Activated T-cell treated with anti-CD3 and anti-CD28 coated beads, Interleukin-2, amount 50 U/mL, for 4 hours (primary cell): Measurements from ENCODE around the gene SORCS2. TPM values are rescaled to one million over a fixed set of nuclear protein-coding genes. Genes with fewer than 3 reads are reported as not detected.
A peak's percentile ranks its signal among the peaks of the same experiment; 100 is the strongest.

Experiments used
- ATAC-seq, 2 donors: fragments of 200-7000 bp; cut with Tn5 transposase; one replicate each; pipeline ENCODE4 v1.10.0; 2021
- DNase-seq: peaks from one replicate; pipeline ENCODE4 v3.0.0-alpha.2; 2020
- H3K27me3 Mint-ChIP-seq: one replicate; pipeline ENCODE4 v1.8.0; 2021; ENCODE audit warnings: low read depth, mixed read lengths
- H3K36me3 Mint-ChIP-seq: one replicate; pipeline ENCODE4 v1.8.0; 2022; ENCODE audit warnings: mixed read lengths; ENCODE audit not compliant: insufficient read depth
- H3K4me1 Mint-ChIP-seq: one replicate; pipeline ENCODE4 v1.8.0; 2021; ENCODE audit warnings: low read depth, mixed read lengths
- H3K4me3 Mint-ChIP-seq: one replicate; pipeline ENCODE4 v1.8.0; 2021; ENCODE audit warnings: mild to moderate bottlenecking, moderate library complexity, mixed read lengths
- H3K9me3 Mint-ChIP-seq: one replicate; pipeline ENCODE4 v1.8.0; 2021; ENCODE audit warnings: mixed read lengths
- total RNA-seq, 3 donors: library from RNA; stranded (reverse); gene quantifications; one replicate each; pipeline ENCODE4 v1.2.1, GENCODE V29; 2021

The SORCS2 gene
- under 1 TPM in 2 of 3 donors, not detected in 1; 0.18 to 0.43 TPM for total RNA-seq

GRCh38 chr4:7192252-7193029 lies at the start of gene SORCS2:
Gene SORCS2 (plus strand): TSS chr4:7192538.
- Mint-ChIP-seq H3K27me3 (peaks cover 64% of the 10 kb centered on the region), H3K4me1 (peaks cover 1% of the 10 kb centered on the region), H3K4me3 (peak within 1 kb of the TSS; percentile 47), H3K36me3 (no peaks in the 10 kb centered on the region), H3K9me3 (no peaks in the 10 kb centered on the region)
- ATAC-seq (peak; percentile 83 to 85), DNase-seq (peak; percentile 26)

DNA sequence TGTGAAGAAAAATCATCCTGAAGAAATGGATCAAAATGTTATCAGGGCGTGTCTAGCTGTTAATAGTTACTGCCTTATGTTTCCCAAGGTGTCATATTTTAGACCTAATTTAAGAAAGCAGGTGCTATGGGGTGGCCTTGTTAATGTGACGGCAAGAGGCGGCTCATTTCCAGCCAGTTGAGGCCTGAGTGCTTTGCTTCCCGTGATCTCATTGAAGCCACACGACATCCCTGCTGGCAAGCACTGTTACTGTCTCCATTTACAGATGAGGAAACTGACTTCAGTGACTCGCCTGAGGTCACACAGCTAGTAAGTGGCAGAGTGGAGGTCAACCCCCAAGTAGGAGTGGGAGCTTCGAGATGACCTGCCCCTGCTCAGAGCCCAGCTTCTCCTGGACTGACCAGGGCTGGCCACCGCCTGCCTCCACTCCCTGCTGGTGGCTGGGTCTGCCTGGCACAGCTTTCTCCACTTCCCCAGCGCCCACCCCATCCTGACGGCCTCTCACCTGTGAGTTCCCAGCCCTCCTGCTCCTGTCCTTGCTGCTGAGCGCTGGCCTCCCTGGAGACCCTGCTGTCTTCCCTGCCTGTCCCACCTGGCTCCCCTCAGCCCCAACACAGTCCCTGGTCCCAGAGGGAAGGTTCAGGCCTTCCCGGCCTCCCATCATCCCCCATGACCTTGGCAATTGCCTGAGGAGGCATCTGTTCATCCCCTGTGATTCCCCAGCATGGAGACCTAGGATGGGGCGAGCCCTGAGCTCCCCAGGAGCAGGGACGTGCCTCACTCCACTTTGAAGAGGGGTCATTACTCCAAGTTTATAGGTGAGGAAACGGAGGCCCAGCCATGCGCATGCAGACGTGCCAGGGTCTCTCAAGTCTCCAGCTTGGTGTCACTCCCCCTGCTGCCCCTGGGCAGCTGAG lies 47.7 kb upstream of the SORCS2 start:
- DNase-seq (no peak), ATAC-seq (no peak)
- H3K9me3 Mint-ChIP-seq, result no peaks in the 10 kb centered on the region
- no peak overlapping the region for H3K4me3 Mint-ChIP-seq
- peaks cover 24% of the 10 kb centered on the region for H3K27me3 Mint-ChIP-seq
- H3K36me3 Mint-ChIP-seq, result no peaks in the 10 kb centered on the region
- H3K4me1 Mint-ChIP-seq, result no peaks in the 10 kb centered on the region

GRCh38 chr4:7145291-7145934 lies 46.9 kb upstream of the SORCS2 start:
- DNase-seq, result no peak
- no peak for ATAC-seq
- peaks cover 24% of the 10 kb centered on the region for H3K27me3 Mint-ChIP-seq
- no peak overlapping the region for H3K4me3 Mint-ChIP-seq
- no peaks in the 10 kb centered on the region for H3K36me3 Mint-ChIP-seq
- no peaks in the 10 kb centered on the region for H3K4me1 Mint-ChIP-seq
- H3K9me3 Mint-ChIP-seq, result no peaks in the 10 kb centered on the region

GRCh38 chr4:7146059-7146785 lies 46.1 kb upstream of the SORCS2 start:
- Mint-ChIP-seq H3K36me3 (no peaks in the 10 kb centered on the region), H3K4me3 (no peak overlapping the region), H3K9me3 (no peaks in the 10 kb centered on the region), H3K4me1 (no peaks in the 10 kb centered on the region), H3K27me3 (peaks cover 24% of the 10 kb centered on the region)
- DNase-seq, result no peak
- ATAC-seq, result no peak

DNA sequence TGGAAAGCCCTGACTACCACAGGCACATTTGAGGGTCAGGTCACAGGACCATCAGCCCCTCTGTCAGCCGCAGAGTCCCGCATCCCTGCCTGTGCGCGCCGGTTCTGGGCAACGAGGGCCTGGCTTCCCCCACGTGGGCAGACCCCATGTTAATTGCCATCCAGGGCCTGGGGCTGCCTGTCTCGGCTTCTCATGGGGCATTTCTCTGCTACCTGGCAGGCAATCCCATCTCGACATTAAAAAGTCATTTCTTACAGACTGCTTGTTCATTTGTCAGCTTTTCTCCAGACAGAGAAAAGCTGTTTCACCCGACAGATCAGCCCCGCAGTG lies 45.6 kb upstream of the SORCS2 start:
- Mint-ChIP-seq H3K4me1 (no peaks in the 10 kb centered on the region), H3K9me3 (no peaks in the 10 kb centered on the region), H3K36me3 (no peaks in the 10 kb centered on the region), H3K4me3 (no peak overlapping the region), H3K27me3 (peaks cover 24% of the 10 kb centered on the region)
- no peak for DNase-seq
- no peak for ATAC-seq

- Mint-ChIP-seq H3K4me3 (no peak overlapping the region), H3K27me3 (peaks cover 24% of the 10 kb centered on the region), H3K36me3 (no peaks in the 10 kb centered on the region), H3K4me1 (no peaks in the 10 kb centered on the region), H3K9me3 (no peaks in the 10 kb centered on the region)
- DNase-seq (no peak), ATAC-seq (no peak)
These were observed 45.1 kb upstream of the SORCS2 start for GRCh38 chr4:7147261-7147660.

DNA sequence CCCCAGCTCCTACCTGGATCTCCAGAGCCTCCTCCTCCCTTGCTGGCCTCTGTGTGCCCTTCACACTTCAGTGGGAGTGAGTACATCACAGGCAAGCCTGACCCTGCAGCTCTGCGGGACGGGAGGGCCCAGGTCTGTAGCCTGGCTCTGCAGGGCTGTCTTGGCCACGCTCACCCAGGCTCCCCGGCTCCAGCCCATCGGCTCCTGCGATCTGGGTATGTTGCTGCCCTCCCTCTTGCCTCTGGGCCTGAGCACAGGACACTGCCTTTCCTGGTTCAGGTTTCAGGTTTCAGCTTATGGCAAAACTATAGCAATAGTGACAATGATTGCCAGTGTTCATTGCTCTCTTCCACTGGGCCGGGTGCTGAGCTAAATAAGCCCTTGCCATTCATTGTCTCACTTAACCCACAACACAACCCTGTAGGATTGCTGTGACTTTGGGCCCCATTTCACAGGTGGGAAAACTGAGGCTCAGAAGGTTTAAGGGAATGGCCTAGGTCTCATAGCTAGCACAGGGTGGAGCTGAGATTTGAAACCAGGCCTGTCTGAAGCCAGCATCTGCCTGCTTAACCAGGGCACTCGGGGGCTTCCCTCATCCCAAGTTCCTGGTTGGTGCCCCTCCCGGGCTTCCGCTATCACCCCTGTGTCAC lies 44.6 kb upstream of the SORCS2 start:
- ATAC-seq, result no peak

GRCh38 chr4:7148337-7148736 lies 44.0 kb upstream of the SORCS2 start:
- H3K27me3 Mint-ChIP-seq, result peaks cover 27% of the 10 kb centered on the region
- no peak for ATAC-seq
- no peaks in the 10 kb centered on the region for H3K9me3 Mint-ChIP-seq
- no peaks in the 10 kb centered on the region for H3K36me3 Mint-ChIP-seq
- DNase-seq, result no peak
- H3K4me1 Mint-ChIP-seq, result no peaks in the 10 kb centered on the region
- no peak overlapping the region for H3K4me3 Mint-ChIP-seq

More for the DNA sequence above, 44.6 kb upstream of the SORCS2 start:
- no peaks in the 10 kb centered on the region for H3K4me1 Mint-ChIP-seq
- DNase-seq, result no peak
- H3K27me3 Mint-ChIP-seq, result peaks cover 25% of the 10 kb centered on the region
- no peaks in the 10 kb centered on the region for H3K36me3 Mint-ChIP-seq
- H3K4me3 Mint-ChIP-seq, result no peak overlapping the region
- H3K9me3 Mint-ChIP-seq, result no peaks in the 10 kb centered on the region

DNA sequence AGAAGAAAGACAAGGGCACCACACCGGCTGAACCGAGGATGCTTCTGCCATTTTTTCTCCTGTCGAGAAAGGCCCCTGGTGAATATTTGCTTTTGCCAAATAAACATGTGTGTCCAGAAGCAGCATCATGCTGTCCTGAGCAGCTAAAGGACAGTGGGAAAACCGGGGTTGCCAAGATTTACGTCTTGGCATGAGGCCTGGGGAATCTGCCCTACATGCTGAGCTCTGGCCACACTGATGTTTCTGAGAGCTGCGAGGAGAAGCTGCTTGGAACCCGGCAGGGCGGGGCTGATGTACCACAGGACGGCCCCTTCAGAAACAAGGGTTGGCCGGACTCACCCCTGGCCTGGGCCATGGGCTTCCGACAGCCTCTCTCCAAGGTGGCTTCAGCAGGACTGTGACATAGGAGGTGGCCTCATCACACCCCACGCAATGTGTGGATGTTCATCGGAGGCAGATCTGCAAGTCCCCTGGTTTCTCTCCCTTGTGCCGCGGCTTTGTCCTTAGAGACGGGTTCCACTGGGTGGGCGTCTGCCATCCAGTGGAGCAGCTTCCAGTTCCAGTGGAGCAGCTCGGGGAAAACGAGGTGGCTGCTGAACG lies 42.2 kb upstream of the SORCS2 start:
- Mint-ChIP-seq H3K36me3 (no peaks in the 10 kb centered on the region), H3K9me3 (no peaks in the 10 kb centered on the region), H3K4me1 (no peaks in the 10 kb centered on the region), H3K27me3 (peaks cover 18% of the 10 kb centered on the region), H3K4me3 (no peak overlapping the region)
- ATAC-seq, result no peak
- DNase-seq, result no peak

DNA sequence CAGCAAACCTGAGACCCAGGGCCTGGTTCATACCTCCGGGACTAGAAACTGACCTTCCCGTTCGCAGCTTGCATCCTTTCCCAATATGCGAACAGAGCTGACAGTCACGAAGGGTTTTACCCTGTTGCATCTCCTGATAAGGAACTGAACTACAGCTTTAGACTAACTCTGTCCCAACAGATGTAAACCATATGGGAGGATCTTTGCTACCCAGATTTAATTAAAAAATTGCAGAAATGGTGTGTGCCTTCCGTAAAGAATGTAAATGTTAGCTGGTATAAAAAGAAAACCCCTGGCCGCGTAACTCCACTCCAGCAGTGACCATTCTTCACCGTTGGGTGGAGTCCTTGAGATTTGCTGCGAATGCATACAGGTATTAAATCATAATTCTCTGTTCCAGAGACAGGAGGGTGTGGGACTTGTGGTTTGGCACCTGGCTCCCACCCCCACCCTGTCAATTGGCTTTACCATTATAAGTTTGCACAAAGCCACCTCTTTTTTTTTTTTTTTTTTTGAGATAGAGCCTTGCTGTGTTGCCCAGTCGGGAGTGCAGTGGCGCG lies 40.6 kb upstream of the SORCS2 start:
- H3K4me3 Mint-ChIP-seq, result no peak overlapping the region

DNA sequence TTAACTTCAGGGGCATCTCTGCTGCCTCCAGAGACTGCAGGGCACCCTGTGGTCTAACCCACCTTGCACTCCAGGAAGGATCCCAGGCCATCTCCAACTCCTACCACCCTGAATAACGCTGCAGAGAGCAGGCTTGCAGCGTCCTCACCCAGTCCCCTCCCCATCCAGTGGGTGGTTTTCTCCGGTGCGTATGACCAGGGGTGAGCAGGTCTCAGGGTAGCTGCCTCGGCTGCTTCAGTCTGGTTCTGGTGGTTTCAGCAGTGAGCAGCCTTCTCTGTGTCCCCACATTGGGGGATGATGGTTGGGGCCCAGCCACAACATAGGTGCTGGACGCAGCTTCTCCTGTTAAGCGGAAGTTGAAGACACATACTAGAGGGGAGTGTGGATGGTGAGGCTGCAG lies 38.6 kb upstream of the SORCS2 start:
- Mint-ChIP-seq H3K27me3 (peaks cover 17% of the 10 kb centered on the region), H3K4me1 (no peaks in the 10 kb centered on the region), H3K36me3 (no peaks in the 10 kb centered on the region), H3K4me3 (no peak overlapping the region), H3K9me3 (no peaks in the 10 kb centered on the region)
- DNase-seq (no peak), ATAC-seq (no peak)

More for the DNA sequence above, 40.6 kb upstream of the SORCS2 start:
- ATAC-seq (no peak), DNase-seq (no peak)
- H3K9me3 Mint-ChIP-seq, result no peaks in the 10 kb centered on the region
- peaks cover 28% of the 10 kb centered on the region for H3K27me3 Mint-ChIP-seq
- no peaks in the 10 kb centered on the region for H3K4me1 Mint-ChIP-seq
- no peaks in the 10 kb centered on the region for H3K36me3 Mint-ChIP-seq

DNA sequence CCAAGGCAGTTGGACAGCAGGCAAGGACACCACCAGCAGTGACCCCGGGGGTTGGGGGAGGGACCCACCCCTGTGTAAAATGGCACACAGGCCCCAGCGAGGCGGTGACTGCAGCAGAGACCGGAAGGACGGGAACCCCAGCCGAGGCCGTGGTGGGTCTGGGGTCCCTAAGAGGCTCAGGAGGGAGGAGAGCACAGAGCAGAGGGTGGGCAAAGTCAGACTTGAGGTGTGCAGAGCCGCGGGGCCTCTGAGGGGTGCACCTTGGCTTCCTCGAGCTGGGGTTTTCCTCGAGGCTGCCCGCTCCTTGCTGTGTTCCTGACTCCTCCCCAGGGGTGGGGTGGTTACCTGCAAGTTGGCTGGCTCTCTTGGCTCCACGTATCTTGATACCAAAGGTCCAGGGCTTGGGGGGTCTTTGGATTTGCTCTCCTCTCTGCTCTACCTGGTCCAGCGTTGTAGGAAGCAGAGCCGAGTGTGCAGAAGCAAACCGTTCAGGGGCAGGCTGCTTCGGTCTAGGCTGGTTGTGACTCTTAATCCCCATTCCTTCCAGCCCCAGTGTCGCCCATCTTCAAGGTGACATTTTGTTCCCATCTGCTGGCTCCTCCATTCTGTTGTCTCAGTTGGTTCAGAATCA lies 37.9 kb upstream of the SORCS2 start:
- no peaks in the 10 kb centered on the region for H3K4me1 Mint-ChIP-seq
- no peaks in the 10 kb centered on the region for H3K36me3 Mint-ChIP-seq
- H3K4me3 Mint-ChIP-seq, result no peak overlapping the region
- no peaks in the 10 kb centered on the region for H3K9me3 Mint-ChIP-seq
- DNase-seq (no peak), ATAC-seq (no peak)
- H3K27me3 Mint-ChIP-seq, result peaks cover 19% of the 10 kb centered on the region

DNA sequence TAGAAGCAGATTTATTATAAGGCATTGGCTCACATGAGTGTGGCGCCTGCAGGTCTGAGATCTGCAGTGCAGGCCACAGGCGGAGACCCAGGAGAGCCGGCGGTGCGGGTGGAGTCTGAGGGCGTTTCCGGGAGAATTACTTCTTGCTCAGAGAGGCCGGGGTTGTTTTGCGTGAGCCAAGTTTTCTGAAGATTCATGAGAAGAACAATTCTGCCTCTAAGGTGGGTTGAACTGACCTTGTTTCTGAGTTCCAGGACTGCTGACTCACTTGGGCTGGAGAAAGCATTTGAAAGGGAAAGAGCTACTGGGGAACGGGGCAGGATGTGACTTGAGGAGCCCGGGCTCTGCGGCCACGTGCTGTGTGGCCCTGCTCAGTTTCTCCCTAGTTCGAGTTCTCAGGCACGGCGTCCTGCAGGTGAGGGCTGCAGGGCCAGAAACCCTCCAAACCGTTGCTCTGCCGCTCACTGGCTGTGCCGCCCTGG lies 36.7 kb upstream of the SORCS2 start:
- H3K4me1 Mint-ChIP-seq, result no peaks in the 10 kb centered on the region
- no peaks in the 10 kb centered on the region for H3K36me3 Mint-ChIP-seq
- no peak overlapping the region for H3K4me3 Mint-ChIP-seq
- H3K9me3 Mint-ChIP-seq, result no peaks in the 10 kb centered on the region
- ATAC-seq (no peak), DNase-seq (no peak)
- H3K27me3 Mint-ChIP-seq, result peaks cover 25% of the 10 kb centered on the region
